Fibroblast of lung (primary cell): Measurements from ENCODE around the gene MIX23. TPM values are rescaled to one million over a fixed set of nuclear protein-coding genes. Genes with fewer than 3 reads are reported as not detected.
"Not testable (repeated sequence)": the region's sequence is repeated elsewhere in the genome, so short reads cannot be mapped to it uniquely, and the experiment has no call there.

ENCODE experiments used
- DNase-seq, 2 donors: peaks; one replicate each; pipeline versions ENCODE4 v3.0.0 to v3.0.0-alpha.2; 2010; ENCODE audit warnings: low read depth in 2 of 2
- H2AFZ ChIP-seq: 2 replicates; pipeline ENCODE4 v1.5.1; 2012; ENCODE audit warnings: low read length, control low read depth, inconsistent platforms
- H3K27ac ChIP-seq: 2 replicates; pipeline ENCODE4 v1.5.1; 2011; ENCODE audit warnings: low read length, control low read depth; ENCODE audit not compliant: insufficient read depth
- H3K27me3 ChIP-seq: 2 replicates; pipeline ENCODE4 v1.5.1; 2011; ENCODE audit warnings: mild to moderate bottlenecking, low read length; ENCODE audit not compliant: control insufficient read depth, insufficient read depth
- H3K36me3 ChIP-seq: 2 replicates; pipeline ENCODE4 v1.5.1; 2011; ENCODE audit warnings: low read length; ENCODE audit not compliant: control insufficient read depth, insufficient read depth
- H3K4me1 ChIP-seq: 2 replicates; pipeline ENCODE4 v1.5.1; 2011; ENCODE audit warnings: low read length; ENCODE audit not compliant: control insufficient read depth, insufficient read depth; ENCODE audit errors: extremely low read depth
- H3K4me2 ChIP-seq: 2 replicates; pipeline ENCODE4 v1.5.1; 2011; ENCODE audit warnings: low read length, control low read depth; ENCODE audit not compliant: insufficient read depth; ENCODE audit errors: extremely low read depth
- H3K4me3 ChIP-seq, 4 experiments: fragments of 200-600 bp in 1 of 4; sonication (generic) in 1 of 4; replicated peaks in 1 of 4; 2 replicates each; pipeline ENCODE4 v1.5.1; 2011 to 2016; ENCODE audit warnings: low read length in 4 of 4, low read depth in 3 of 4, mild to moderate bottlenecking in 3 of 4, control low read depth in 2 of 4, inconsistent platforms in 1 of 4, mixed read lengths in 1 of 4; ENCODE audit not compliant: insufficient read depth in 1 of 4; ENCODE audit errors: control extremely low read depth in 1 of 4
- H3K79me2 ChIP-seq: 2 replicates; pipeline ENCODE4 v1.5.1; 2012; ENCODE audit warnings: mild to moderate bottlenecking, low read length, inconsistent platforms; ENCODE audit not compliant: control insufficient read depth, insufficient read depth
- H3K9ac ChIP-seq: 2 replicates; pipeline ENCODE4 v1.5.1; 2011; ENCODE audit warnings: mild to moderate bottlenecking, low read length, control low read depth; ENCODE audit not compliant: insufficient read depth
- H3K9me3 ChIP-seq: 2 replicates; pipeline ENCODE4 v1.5.1; 2012; ENCODE audit warnings: low read depth, low read length; ENCODE audit not compliant: control insufficient read depth, insufficient read depth
- H4K20me1 ChIP-seq: 2 replicates; pipeline ENCODE4 v1.5.1; 2011; ENCODE audit warnings: low read length; ENCODE audit not compliant: control insufficient read depth, insufficient read depth; ENCODE audit errors: extremely low read depth
- CTCF ChIP-seq, 2 donors: IDR thresholded peaks in 1 of 2; conservative IDR thresholded peaks in 1 of 2; 1 replicate in 1 of 2; 2 replicates in 1 of 2; pipeline ENCODE4 v1.5.1; 2011 to 2012; ENCODE audit warnings: low read length in 2 of 2, control low read depth in 1 of 2, inconsistent platforms in 1 of 2, low read depth in 1 of 2, mild to moderate bottlenecking in 1 of 2
- EZH2 ChIP-seq: IDR thresholded peaks from 2 replicates; pipeline ENCODE4 v1.5.1; 2012; ENCODE audit warnings: low read length, control low read depth, mild to moderate bottlenecking; ENCODE audit errors: missing control alignments
- polyA plus RNA-seq, 2 donors: library from polyadenylated mRNA; depleted of rRNA in 1 of 2; stranded (reverse) in 1 of 2; unstranded in 1 of 2; fragments of >200 nt; gene quantifications; 2 replicates each; pipeline ENCODE4 v1.2.1, GENCODE V29; 2011 to 2012; ENCODE audit warnings: missing spikeins in 1 of 2
- total RNA-seq: library from RNA; depleted of rRNA; stranded (reverse); fragments of >200 nt; gene quantifications from 2 replicates; pipeline ENCODE4 v1.2.1, GENCODE V29; 2014

MIX23 gene
- total and polyA plus RNA-seq, 2 donors (not counting 1 experiment from before 2014, with no cell fraction given), result 22.3 to 30.9 TPM

- Histone ChIP-seq H3K4me1 (no peaks in the 10 kb centered on the region), H4K20me1 (no peaks in the 10 kb centered on the region), H3K9me3 (no peaks in the 10 kb centered on the region), H2AFZ (no peak overlapping the region), H3K36me3 (peaks cover 8% of the 10 kb centered on the region), H3K4me3 (no peak overlapping the region), H3K27me3 (no peaks in the 10 kb centered on the region), H3K79me2 (no peaks in the 10 kb centered on the region), H3K27ac (no peak overlapping the region), H3K4me2 (no peak overlapping the region), H3K9ac (no peak overlapping the region)
- no peak for TF ChIP-seq EZH2
- TF ChIP-seq CTCF (conservative IDR thresholded peaks at IDR 0.05 in 1 of 2, IDR thresholded peaks at IDR 0.05 in 1 of 2; ENCODE audit: low read depth in 1 of 2, low read length in 2 of 2), result no peak
- DNase-seq, result no peak
Measured at GRCh38 chr3:122366379-122366749, 16.7 kb downstream of the MIX23 start.

DNA sequence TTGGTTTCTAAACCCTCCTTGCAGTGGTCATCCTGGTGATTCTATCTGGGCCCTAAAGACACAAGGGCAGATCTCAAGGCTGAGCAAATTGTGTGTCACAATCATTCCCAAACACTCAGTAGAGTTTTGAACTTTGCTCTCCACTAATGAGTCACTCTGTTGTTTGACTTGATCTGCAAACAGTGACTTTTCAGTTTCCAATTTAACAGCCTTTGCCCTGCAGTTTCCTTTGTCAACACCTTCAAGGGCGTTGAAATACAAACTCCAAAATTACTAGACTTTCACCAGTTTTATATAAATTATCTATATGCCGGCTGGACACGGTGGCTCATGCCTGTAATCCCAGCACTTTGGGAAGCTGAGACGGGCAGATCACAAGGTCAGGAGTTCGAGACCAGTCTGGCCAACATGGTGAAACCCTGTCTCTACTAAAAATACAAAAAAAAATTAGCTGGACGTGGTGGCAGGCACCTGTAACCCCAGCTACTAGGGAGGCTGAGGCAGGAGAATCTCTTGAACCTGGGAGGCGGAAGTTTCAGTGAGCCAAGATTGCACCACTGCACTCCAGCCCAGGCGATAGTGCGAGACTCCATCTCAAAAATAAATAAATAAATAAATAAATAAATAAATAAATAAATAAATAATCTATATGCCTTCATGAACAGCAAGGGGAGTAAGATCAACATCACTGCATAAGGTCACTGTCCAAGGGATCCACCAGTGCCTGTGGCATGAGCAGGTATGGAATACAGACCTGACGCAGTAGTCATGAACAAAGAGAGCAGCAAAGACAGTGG is 17.3 kb downstream of the MIX23 start:
- not testable (repeated sequence) for H3K27ac ChIP-seq, H3K27me3 ChIP-seq, H3K9me3 ChIP-seq, H3K36me3 ChIP-seq, H3K4me2 ChIP-seq, H3K4me1 ChIP-seq, H4K20me1 ChIP-seq, H3K4me3 ChIP-seq, H2AFZ ChIP-seq, H3K79me2 ChIP-seq, H3K9ac ChIP-seq
- peak; percentile 34 to 70 for DNase-seq

GRCh38 chr3:122365073-122365472 is 18.0 kb downstream of the MIX23 start:
- TF ChIP-seq EZH2 (no peak), CTCF (conservative IDR thresholded peaks at IDR 0.05 in 1 of 2, IDR thresholded peaks at IDR 0.05 in 1 of 2; ENCODE audit: low read depth in 1 of 2, low read length in 2 of 2) (no peak)
- Histone ChIP-seq H3K4me3 (no peak overlapping the region), H3K27me3 (no peaks in the 10 kb centered on the region), H3K4me1 (no peaks in the 10 kb centered on the region), H3K4me2 (no peak overlapping the region), H3K79me2 (no peaks in the 10 kb centered on the region), H3K9me3 (no peaks in the 10 kb centered on the region), H4K20me1 (no peaks in the 10 kb centered on the region), H3K27ac (no peak overlapping the region), H3K9ac (no peak overlapping the region), H3K36me3 (peaks cover 7% of the 10 kb centered on the region), H2AFZ (no peak overlapping the region)
- no peak for DNase-seq
